Thyroid gland (tissue), 4 donors: ENCODE measurements around the gene FGGY. TPM values are rescaled to one million over a fixed set of nuclear protein-coding genes. Genes with fewer than 3 reads are reported as not detected.

Experiments
- DNase-seq, 2 donors: peaks; one replicate each; pipeline ENCODE4 v3.0.0-alpha.2; 2019
- H3K27ac ChIP-seq, 3 donors: fragments of 200-600 bp; sonication (generic); 1 replicate in 2 of 3; 2 replicates in 1 of 3; pipeline ENCODE4 v1.5.1; 2016 to 2019; ENCODE audit warnings: mild to moderate bottlenecking in 1 of 3, moderate library complexity in 1 of 3
- H3K27me3 ChIP-seq: fragments of 200-600 bp; sonication (generic); one replicate; pipeline ENCODE4 v1.5.1; 2019
- H3K36me3 ChIP-seq, 2 donors: fragments of 200-600 bp; sonication (generic); one replicate each; pipeline ENCODE4 v1.5.1; 2016 to 2019
- H3K4me1 ChIP-seq, 2 donors: fragments of 200-600 bp; sonication (generic); one replicate each; pipeline ENCODE4 v1.5.1; 2017 to 2019
- H3K4me3 ChIP-seq, 3 donors: fragments of 200-600 bp; sonication (generic); replicated peaks in 1 of 3; 1 replicate in 2 of 3; 2 replicates in 1 of 3; pipeline ENCODE4 v1.5.1; 2016; ENCODE audit warnings: mild to moderate bottlenecking in 1 of 3
- H3K9me3 ChIP-seq: fragments of 200-600 bp; sonication (generic); one replicate; pipeline ENCODE4 v1.5.1; 2017
- POLR2A ChIP-seq, 2 donors: fragments of 450-650 bp; IDR thresholded peaks; one replicate each; pipeline ENCODE4 v1.6.1; 2017; ENCODE audit warnings: antibody characterized with exemption in 2 of 2, mild to moderate bottlenecking in 2 of 2, moderate library complexity in 1 of 2
- WGBS, 2 donors: methylation state at CpG; one replicate each; pipeline ENCODE4 v1.1.5; 2017; 5-methylcytosine and 5-hydroxymethylcytosine counted together
- intact Hi-C: fragments of 100-400 bp; cut with DNase I; formaldehyde crosslinking; loops from one replicate; pipeline ENCODE4 v1.15.1; 2023
- total RNA-seq, 4 donors: library from RNA; depleted of rRNA; stranded (reverse); fragments of >200 nt; gene quantifications; one replicate each; pipeline ENCODE4 v1.2.3, GENCODE V29; 2016
- TF ChIP-seq, protein P1 (sequence below), 6 experiments: fragments of 200-600 bp in 3 of 6; fragments of 450-650 bp in 3 of 6; sonication (generic) in 3 of 6; IDR thresholded peaks; one replicate each; pipeline ENCODE4 v1.5.1; 2016 to 2019; ENCODE audit warnings: antibody characterized with exemption in 6 of 6, mild to moderate bottlenecking in 2 of 6, inconsistent platforms in 1 of 6, moderate library complexity in 1 of 6

The FGGY gene
- total RNA-seq, 4 donors from 2014 or later: 24.6 to 46.1 (median 36.4) TPM

- H3K27ac ChIP-seq: no peak overlapping the region
- no peak for DNase-seq
- TF ChIP-seq, protein P1, sequence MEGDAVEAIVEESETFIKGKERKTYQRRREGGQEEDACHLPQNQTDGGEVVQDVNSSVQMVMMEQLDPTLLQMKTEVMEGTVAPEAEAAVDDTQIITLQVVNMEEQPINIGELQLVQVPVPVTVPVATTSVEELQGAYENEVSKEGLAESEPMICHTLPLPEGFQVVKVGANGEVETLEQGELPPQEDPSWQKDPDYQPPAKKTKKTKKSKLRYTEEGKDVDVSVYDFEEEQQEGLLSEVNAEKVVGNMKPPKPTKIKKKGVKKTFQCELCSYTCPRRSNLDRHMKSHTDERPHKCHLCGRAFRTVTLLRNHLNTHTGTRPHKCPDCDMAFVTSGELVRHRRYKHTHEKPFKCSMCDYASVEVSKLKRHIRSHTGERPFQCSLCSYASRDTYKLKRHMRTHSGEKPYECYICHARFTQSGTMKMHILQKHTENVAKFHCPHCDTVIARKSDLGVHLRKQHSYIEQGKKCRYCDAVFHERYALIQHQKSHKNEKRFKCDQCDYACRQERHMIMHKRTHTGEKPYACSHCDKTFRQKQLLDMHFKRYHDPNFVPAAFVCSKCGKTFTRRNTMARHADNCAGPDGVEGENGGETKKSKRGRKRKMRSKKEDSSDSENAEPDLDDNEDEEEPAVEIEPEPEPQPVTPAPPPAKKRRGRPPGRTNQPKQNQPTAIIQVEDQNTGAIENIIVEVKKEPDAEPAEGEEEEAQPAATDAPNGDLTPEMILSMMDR (IDR thresholded peaks at IDR 0.05): no peak
- no peak for TF ChIP-seq POLR2A (IDR thresholded peaks at IDR 0.05)
- peaks cover 0 to 6% of the 10 kb centered on the region in 2 donors for H3K4me1 ChIP-seq
- 96% methylated on average over 3 of the region's 3 CpGs for WGBS, 2 donors
- H3K36me3 ChIP-seq: no peaks in the 10 kb centered on the region
- intact Hi-C loops: no loop called here
- H3K27me3 ChIP-seq: no peaks in the 10 kb centered on the region
- no peaks in the 10 kb centered on the region for H3K9me3 ChIP-seq
- no peak overlapping the region for H3K4me3 ChIP-seq
These were observed 38.4 kb upstream of the FGGY start for GRCh38 chr1:59258412-59259032.

DNA sequence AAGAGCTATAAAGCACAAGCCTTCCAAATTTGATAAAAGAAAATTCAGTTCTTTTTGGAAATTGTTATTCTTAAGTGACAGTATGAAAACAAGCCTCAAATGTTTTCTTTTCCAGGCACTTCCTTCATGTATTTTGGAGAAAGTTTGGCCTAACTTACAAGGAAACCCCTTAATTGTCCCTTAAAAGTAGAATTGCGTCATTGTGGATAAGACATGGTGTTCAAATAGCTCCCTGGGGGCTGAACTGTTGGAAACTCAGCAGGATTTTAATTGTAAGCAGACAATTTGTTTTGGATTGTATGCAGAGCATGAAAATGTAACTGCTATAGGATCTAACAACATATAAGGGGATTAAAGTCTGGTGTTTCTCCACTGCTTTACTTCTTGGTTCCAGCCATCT is 35.4 kb upstream of the FGGY start:
- Histone ChIP-seq H3K36me3 (no peaks in the 10 kb centered on the region), H3K4me3 (no peak overlapping the region), H3K27ac (no peak overlapping the region), H3K27me3 (no peaks in the 10 kb centered on the region), H3K4me1 (peaks cover 0 to 6% of the 10 kb centered on the region in 2 donors), H3K9me3 (no peaks in the 10 kb centered on the region)
- intact Hi-C loops: no loop called here
- 73 to 78% methylated on average over 1 of the region's 1 CpG for WGBS, 2 donors
- DNase-seq: no peak
- no peak for TF ChIP-seq POLR2A (IDR thresholded peaks at IDR 0.05)
- TF ChIP-seq, protein P1 (IDR thresholded peaks at IDR 0.05): no peak

DNA sequence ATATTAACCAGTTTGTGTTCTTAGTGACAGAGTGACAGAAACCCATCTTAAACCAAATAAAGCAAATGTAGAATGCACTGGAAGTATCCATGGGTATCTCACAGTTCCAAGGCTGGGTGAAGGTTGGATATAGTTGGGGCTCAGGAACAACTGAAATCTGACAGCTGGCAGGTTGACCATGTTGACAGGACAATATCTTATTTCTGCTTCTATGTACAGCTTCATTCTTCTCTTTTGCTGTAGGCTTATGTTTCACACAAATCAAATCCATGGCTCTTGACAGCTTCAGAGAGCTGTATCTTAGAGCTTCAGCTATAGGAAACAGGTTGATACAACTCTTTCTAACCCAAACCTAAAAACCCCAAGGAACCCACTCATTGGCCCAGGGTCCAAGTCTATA is 34.3 kb upstream of the FGGY start:
- intact Hi-C loops: no loop called here
- DNase-seq: no peak
- no peak overlapping the region for H3K4me3 ChIP-seq
- no peak for TF ChIP-seq POLR2A (IDR thresholded peaks at IDR 0.05)
- TF ChIP-seq, protein P1 (IDR thresholded peaks at IDR 0.05): no peak
- peaks cover 0 to 6% of the 10 kb centered on the region in 2 donors for H3K4me1 ChIP-seq
- no peaks in the 10 kb centered on the region for H3K9me3 ChIP-seq
- H3K36me3 ChIP-seq: no peaks in the 10 kb centered on the region
- H3K27ac ChIP-seq: no peak overlapping the region
- H3K27me3 ChIP-seq: no peaks in the 10 kb centered on the region

DNA sequence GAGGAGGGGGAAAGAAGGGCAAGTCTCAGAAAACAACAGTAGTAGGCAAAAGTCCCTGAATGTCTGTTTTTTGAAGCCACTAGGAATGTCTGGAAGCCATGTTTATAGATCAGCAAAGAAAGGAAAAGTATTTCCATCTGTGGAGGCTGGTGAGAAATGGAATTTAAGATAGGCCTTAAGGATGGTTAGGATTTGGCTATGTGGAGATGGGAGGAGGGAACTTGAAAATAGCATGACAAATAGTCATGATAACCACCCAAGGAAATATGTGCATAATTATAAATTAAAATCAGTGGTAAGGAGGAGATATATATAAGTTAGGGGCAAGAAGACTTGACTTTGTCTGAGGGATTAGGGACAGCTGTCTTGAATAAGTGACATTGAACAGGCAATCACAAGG is 33.8 kb upstream of the FGGY start:
- H3K27me3 ChIP-seq: no peaks in the 10 kb centered on the region
- no peak overlapping the region for H3K4me3 ChIP-seq
- TF ChIP-seq POLR2A (IDR thresholded peaks at IDR 0.05): no peak
- H3K4me1 ChIP-seq: peaks cover 0 to 6% of the 10 kb centered on the region in 2 donors
- intact Hi-C loops: no loop called here
- DNase-seq: no peak
- H3K36me3 ChIP-seq: no peaks in the 10 kb centered on the region
- H3K9me3 ChIP-seq: no peaks in the 10 kb centered on the region
- H3K27ac ChIP-seq: no peak overlapping the region

- no peaks in the 10 kb centered on the region for H3K27me3 ChIP-seq
- no peaks in the 10 kb centered on the region for H3K9me3 ChIP-seq
- DNase-seq: no peak
- H3K36me3 ChIP-seq: no peaks in the 10 kb centered on the region
- no peak overlapping the region for H3K4me3 ChIP-seq
- peaks cover 0 to 6% of the 10 kb centered on the region in 2 donors for H3K4me1 ChIP-seq
- H3K27ac ChIP-seq: no peak overlapping the region
- intact Hi-C loops: no loop called here
- no peak for TF ChIP-seq POLR2A (IDR thresholded peaks at IDR 0.05)
- TF ChIP-seq, protein P1 (IDR thresholded peaks at IDR 0.05): no peak
- 82% methylated on average over 4 of the region's 4 CpGs for WGBS, 2 donors
These were observed 31.3 kb upstream of the FGGY start for GRCh38 chr1:59265622-59266021.
